Endothelial cell of umbilical vein (primary cell): ENCODE measurements around the gene STIMATE. TPM values are rescaled to one million over a fixed set of nuclear protein-coding genes. Genes with fewer than 3 reads are reported as not detected.

Experiments used
- BruUV-seq: library from RNA; stranded (reverse); fragments of 400-500 nt; replicated peaks from 2 replicates; lab custom pipeline; 2021; lab: Mats Ljungman, UMichigan
- CTCF ChIA-PET: fragments of 300-600, 350-600 bp; sonication (Branson Sonifier 250); formaldehyde crosslinking; loops from one replicate; lab custom pipeline; 2021; ENCODE audit warnings: antibody characterized with exemption, inconsistent platforms; lab: Charles Lee
- POLR2A ChIA-PET: fragments of 300-600, 350-600 bp; sonication (Branson Sonifier 250); formaldehyde crosslinking; loops from one replicate; lab custom pipeline; 2021; ENCODE audit warnings: antibody characterized with exemption, inconsistent platforms; lab: Charles Lee
- DNase-seq: peaks from one replicate; pipeline ENCODE4 v3.0.0-alpha.2; 2011; ENCODE audit warnings: low read depth, low spot score
- FAIRE-seq: peaks from 2 replicates; lab custom pipeline; 2011; peaks lifted over from hg19 to GRCh38; lab: Jason Lieb, UNC
- H2AFZ ChIP-seq: 2 replicates; pipeline ENCODE4 v1.6.0; 2012; ENCODE audit warnings: low read depth, low read length, control low read depth, inconsistent platforms
- H3K27ac ChIP-seq: 2 replicates; pipeline ENCODE4 v1.5.1; 2011; ENCODE audit warnings: low read depth, mild to moderate bottlenecking, control low read depth, low read length, moderate library complexity; ENCODE audit not compliant: insufficient read depth
- H3K27me3 ChIP-seq, 2 experiments: 2 replicates each; pipeline versions ENCODE4 v1.6.0 to v1.6.1; 2011; ENCODE audit warnings: low read length in 2 of 2, mixed read lengths in 1 of 2; ENCODE audit not compliant: control insufficient read depth in 2 of 2, insufficient read depth in 2 of 2
- H3K36me3 ChIP-seq, 2 experiments: 2 replicates in 1 of 2; 3 replicates in 1 of 2; pipeline ENCODE4 v1.5.1; 2011; ENCODE audit warnings: low read length in 2 of 2, mild to moderate bottlenecking in 1 of 2, moderate library complexity in 1 of 2; ENCODE audit not compliant: control insufficient read depth in 2 of 2, insufficient read depth in 2 of 2; ENCODE audit errors: extremely low read depth in 1 of 2
- H3K4me1 ChIP-seq: 3 replicates; pipeline ENCODE4 v1.5.1; 2011; ENCODE audit warnings: mild to moderate bottlenecking, low read length; ENCODE audit not compliant: control insufficient read depth, insufficient read depth; ENCODE audit errors: extremely low read depth
- H3K4me2 ChIP-seq: 2 replicates; pipeline ENCODE4 v1.6.1; 2011; ENCODE audit warnings: low read length, control low read depth, mixed read lengths; ENCODE audit not compliant: insufficient read depth
- H3K4me3 ChIP-seq, 3 experiments: fragments of 200-600 bp in 1 of 3; sonication (generic), shearing (Covaris generic) in 1 of 3; replicated peaks in 1 of 3; 2 replicates each; pipeline ENCODE4 v1.5.1; 2011 to 2016; ENCODE audit warnings: control low read depth in 3 of 3, low read length in 3 of 3, mild to moderate bottlenecking in 2 of 3, inconsistent platforms in 1 of 3, low read depth in 1 of 3, moderate library complexity in 1 of 3; ENCODE audit not compliant: insufficient read depth in 1 of 3
- H3K79me2 ChIP-seq: 2 replicates; pipeline ENCODE4 v1.6.0; 2012; ENCODE audit warnings: low read length, inconsistent platforms; ENCODE audit not compliant: control insufficient read depth, insufficient read depth
- H3K9ac ChIP-seq: replicated peaks from 2 replicates; pipeline ENCODE3; 2011; ENCODE audit warnings: low read length, control low read depth; ENCODE audit not compliant: insufficient read depth; ENCODE audit errors: extremely low read depth
- H3K9me1 ChIP-seq: replicated peaks from 3 replicates; pipeline ENCODE4 v1.6.0; 2011; ENCODE audit warnings: mild to moderate bottlenecking, low read length; ENCODE audit not compliant: control insufficient read depth, insufficient read depth; ENCODE audit errors: extremely low read depth
- H3K9me3 ChIP-seq: replicated peaks from 2 replicates; pipeline ENCODE4 v1.5.1; 2012; ENCODE audit warnings: low read length, inconsistent platforms; ENCODE audit not compliant: control insufficient read depth, insufficient read depth
- H4K20me1 ChIP-seq: replicated peaks from 2 replicates; pipeline ENCODE3; 2011; ENCODE audit warnings: mild to moderate bottlenecking, low read length; ENCODE audit not compliant: control insufficient read depth, insufficient read depth; ENCODE audit errors: extremely low read depth
- FOS ChIP-seq: IDR thresholded peaks from 2 replicates; pipeline ENCODE4 v1.6.1; 2011; ENCODE audit warnings: mild to moderate bottlenecking, low read length, moderate library complexity, borderline replicate concordance; ENCODE audit not compliant: insufficient read depth
- GATA2 ChIP-seq: IDR thresholded peaks from 2 replicates; pipeline ENCODE4 v1.7.0; 2011; ENCODE audit warnings: low read depth, mild to moderate bottlenecking, moderate library complexity, mixed read lengths, low read length; ENCODE audit not compliant: insufficient read length, insufficient read depth
- MAX ChIP-seq: IDR thresholded peaks from 2 replicates; pipeline ENCODE4 v1.6.1; 2011; ENCODE audit not compliant: insufficient read depth, insufficient read length
- MYC ChIP-seq: IDR thresholded peaks from one replicate; pipeline ENCODE4 v1.6.1; 2011; ENCODE audit warnings: mild to moderate bottlenecking, low read depth, low read length
- POLR2A ChIP-seq: IDR thresholded peaks from 2 replicates; pipeline ENCODE4 v1.6.1; 2012; ENCODE audit warnings: low read depth, mild to moderate bottlenecking, control low read depth, low read length
- POLR2AphosphoS5 ChIP-seq: IDR thresholded peaks from 2 replicates; pipeline ENCODE4 v1.6.1; 2012; ENCODE audit warnings: low read depth, mild to moderate bottlenecking, control low read depth, low read length, moderate library complexity; ENCODE audit not compliant: insufficient read depth
- dilution Hi-C: fragments of 300-500 bp; cut with MboI; formaldehyde crosslinking; loops from one replicate; pipeline ENCODE4 v1.15.0; 2019; ENCODE audit warnings: low sequenced_read_pairs; ENCODE audit not compliant: extremely low pct_ligation_motif_present
- intact Hi-C: fragments of 100-400 bp; cut with micrococcal nuclease; formaldehyde crosslinking; loops from one replicate; pipeline ENCODE4 v1.10.0; 2022
- polyA plus RNA-seq, 4 experiments: library from polyadenylated mRNA; depleted of rRNA in 3 of 4; stranded (reverse) in 3 of 4; unstranded in 1 of 4; fragments of >200 nt; gene quantifications; 2 replicates each; pipeline versions ENCODE4 v1.2.1 to v1.2.3, GENCODE V29; 2011 to 2012; ENCODE audit warnings: missing spikeins in 1 of 4
- total RNA-seq: library from RNA; stranded (reverse); gene quantifications from 2 replicates; pipeline ENCODE4 v1.2.3, GENCODE V29; 2021
- TF ChIP-seq, protein P1 (sequence below), 2 donors: IDR thresholded peaks; 1 replicate in 1 of 2; 2 replicates in 1 of 2; pipeline ENCODE4 v1.5.1; 2011; ENCODE audit warnings: low read length in 2 of 2, mild to moderate bottlenecking in 2 of 2, moderate library complexity in 2 of 2, control low read depth in 1 of 2, inconsistent platforms in 1 of 2, low read depth in 1 of 2; ENCODE audit not compliant: insufficient read depth in 1 of 2; ENCODE audit errors: extremely low read depth in 1 of 2

Gene STIMATE
- total and polyA plus RNA-seq, 2 donors (not counting 3 experiments of a cell fraction or from before 2014, with no cell fraction given), result 18.2 to 24.0 TPM

GRCh38 chr3:52836471-52836845, 60.9 kb downstream of the STIMATE start:
- no TSS peak for BruUV-seq
- Histone ChIP-seq H3K9me1 (no peaks in the 10 kb centered on the region), H4K20me1 (no peaks in the 10 kb centered on the region), H3K36me3 (peaks cover 0 to 5% of the 10 kb centered on the region in 2 experiments), H3K4me3 (no peak overlapping the region), H3K27me3 (no peaks in the 10 kb centered on the region), H3K27ac (no peak overlapping the region), H3K4me2 (no peak overlapping the region), H2AFZ (no peak overlapping the region), H3K9ac (no peak overlapping the region), H3K4me1 (peaks cover 1% of the 10 kb centered on the region), H3K79me2 (no peaks in the 10 kb centered on the region), H3K9me3 (no peaks in the 10 kb centered on the region)
- dilution Hi-C loops (no loop called here), intact Hi-C loops (no loop called here)
- DNase-seq (no peak), FAIRE-seq (no peak)
- ChIA-PET POLR2A (no interaction called here), CTCF (interaction anchor here (1.1 to 2.8 kb wide), 5 partner anchors 9 to 38 kb away, joined by 3 to 10 read pairs (median 4); no protein-coding TSS in a partner anchor)
- TF ChIP-seq POLR2AphosphoS5, result no peak
- TF ChIP-seq FOS, result no peak
- TF ChIP-seq, protein P1, sequence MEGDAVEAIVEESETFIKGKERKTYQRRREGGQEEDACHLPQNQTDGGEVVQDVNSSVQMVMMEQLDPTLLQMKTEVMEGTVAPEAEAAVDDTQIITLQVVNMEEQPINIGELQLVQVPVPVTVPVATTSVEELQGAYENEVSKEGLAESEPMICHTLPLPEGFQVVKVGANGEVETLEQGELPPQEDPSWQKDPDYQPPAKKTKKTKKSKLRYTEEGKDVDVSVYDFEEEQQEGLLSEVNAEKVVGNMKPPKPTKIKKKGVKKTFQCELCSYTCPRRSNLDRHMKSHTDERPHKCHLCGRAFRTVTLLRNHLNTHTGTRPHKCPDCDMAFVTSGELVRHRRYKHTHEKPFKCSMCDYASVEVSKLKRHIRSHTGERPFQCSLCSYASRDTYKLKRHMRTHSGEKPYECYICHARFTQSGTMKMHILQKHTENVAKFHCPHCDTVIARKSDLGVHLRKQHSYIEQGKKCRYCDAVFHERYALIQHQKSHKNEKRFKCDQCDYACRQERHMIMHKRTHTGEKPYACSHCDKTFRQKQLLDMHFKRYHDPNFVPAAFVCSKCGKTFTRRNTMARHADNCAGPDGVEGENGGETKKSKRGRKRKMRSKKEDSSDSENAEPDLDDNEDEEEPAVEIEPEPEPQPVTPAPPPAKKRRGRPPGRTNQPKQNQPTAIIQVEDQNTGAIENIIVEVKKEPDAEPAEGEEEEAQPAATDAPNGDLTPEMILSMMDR (IDR thresholded peaks at IDR 0.05; ENCODE audit: extremely low read depth in 1 of 2, insufficient read depth in 1 of 2, low read depth in 1 of 2, low read length in 2 of 2), result no peak
- no peak for TF ChIP-seq GATA2
- no peak for TF ChIP-seq MYC
- no peak for TF ChIP-seq POLR2A
- TF ChIP-seq MAX, result no peak
